Measurements from ENCODE around the gene XPO5.
"Not testable (repeated sequence)": the region's sequence is repeated elsewhere in the genome, so short reads cannot be mapped to it uniquely, and the experiment has no call there.

The XPO5 gene

DNA sequence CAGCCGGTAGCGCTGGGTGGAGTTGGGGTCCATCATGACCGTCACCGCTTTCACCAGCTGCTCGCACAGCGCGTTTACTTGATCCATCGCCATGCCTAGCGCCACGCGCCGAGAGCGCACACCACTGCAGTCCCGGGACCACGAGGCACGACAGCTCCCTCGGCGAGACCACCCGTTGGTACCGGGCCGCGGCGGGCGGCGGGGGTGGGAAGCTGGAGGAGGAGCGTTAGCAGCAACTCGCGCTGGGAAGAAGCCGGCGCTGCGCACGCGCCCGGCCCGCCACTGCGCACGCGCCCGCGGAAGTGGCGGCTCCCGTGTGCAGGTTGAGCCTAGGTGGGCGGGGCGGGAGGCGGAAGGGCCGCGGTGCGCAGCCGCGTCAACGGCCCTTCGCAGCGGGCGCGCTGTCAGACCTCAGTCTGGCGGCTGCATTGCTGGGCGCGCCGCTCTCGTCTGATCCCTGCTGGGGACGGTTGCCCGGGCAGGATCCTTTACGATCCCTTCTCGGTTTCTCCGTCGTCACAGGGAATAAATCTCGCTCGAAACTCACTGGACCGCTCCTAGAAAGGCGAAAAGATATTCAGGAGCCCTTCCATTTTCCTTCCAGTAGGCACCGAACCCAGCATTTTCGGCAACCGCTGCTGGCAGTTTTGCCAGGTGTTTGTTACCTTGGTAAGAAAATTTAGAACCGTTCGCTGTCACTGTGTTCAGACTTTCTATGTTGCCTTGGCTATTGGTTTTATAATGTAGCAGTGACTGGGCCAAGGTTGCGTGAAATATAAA, at the start of gene XPO5, which contains the start of gene POLH:
TSS of gene XPO5 (minus strand) at position 267 of the 780 bp plus-strand sequence. CDS start at position 93, 174 bp downstream.
TSS of gene POLH (plus strand) at position 414 of the 780 bp plus-strand sequence. CDS start 6,135 bp downstream, outside the sequence.
- DNase-seq, result peak; percentile 62 to 92

DNA sequence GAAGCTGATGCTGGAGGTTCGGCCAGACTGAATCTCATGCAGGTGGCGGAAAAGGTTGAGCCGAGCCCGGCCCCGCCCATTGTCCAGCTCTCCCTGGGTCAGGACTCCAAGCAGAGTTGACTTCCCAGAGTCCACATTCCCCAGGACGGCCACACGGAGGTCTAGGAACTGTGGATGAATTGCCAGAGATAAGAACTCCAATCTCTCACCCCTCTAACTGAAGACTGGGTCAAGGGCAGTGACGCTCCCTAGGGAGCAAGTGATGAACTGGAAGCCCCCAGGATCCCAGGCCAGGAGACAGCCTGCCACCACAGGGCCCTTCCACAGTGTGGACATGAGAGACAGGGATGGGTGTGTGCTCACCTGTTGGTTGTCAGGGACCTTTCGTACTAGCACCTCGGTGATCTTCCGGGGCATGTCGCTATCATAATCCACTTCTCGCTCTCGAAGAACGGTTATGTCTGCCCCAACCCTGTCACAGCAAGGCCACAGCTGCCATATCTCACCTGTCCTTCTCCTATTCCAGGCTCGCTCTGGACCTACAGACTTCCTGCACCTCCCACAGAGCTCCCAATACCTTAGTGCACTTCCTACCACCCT, 49.7 kb upstream of the XPO5 start:
- no peak for DNase-seq

DNA sequence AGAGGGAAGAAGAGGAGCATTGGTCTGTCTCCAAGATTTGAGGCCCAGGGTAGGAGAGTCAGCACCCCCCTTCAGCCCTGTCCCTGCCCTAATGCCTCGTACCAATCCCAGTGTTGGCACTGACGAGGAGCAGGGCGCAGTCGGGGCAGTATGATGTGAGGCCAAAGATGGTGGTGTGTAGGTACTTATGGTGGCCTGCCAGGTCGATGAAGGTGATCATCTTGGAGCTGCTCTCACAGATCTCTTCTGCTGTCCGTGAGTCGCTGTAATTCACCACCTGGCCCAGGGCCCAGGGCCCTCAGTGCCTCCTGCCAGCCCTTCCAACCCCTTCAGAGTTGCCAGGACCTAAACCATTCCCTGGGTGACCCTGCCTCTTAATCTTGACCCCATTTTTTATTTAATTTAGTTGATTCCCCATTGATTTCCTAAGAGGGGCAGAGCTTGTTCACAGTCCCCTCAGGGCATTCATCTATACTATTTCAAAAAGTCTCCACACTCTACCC, 49.0 kb upstream of the XPO5 start:
- DNase-seq, result no peak

DNA sequence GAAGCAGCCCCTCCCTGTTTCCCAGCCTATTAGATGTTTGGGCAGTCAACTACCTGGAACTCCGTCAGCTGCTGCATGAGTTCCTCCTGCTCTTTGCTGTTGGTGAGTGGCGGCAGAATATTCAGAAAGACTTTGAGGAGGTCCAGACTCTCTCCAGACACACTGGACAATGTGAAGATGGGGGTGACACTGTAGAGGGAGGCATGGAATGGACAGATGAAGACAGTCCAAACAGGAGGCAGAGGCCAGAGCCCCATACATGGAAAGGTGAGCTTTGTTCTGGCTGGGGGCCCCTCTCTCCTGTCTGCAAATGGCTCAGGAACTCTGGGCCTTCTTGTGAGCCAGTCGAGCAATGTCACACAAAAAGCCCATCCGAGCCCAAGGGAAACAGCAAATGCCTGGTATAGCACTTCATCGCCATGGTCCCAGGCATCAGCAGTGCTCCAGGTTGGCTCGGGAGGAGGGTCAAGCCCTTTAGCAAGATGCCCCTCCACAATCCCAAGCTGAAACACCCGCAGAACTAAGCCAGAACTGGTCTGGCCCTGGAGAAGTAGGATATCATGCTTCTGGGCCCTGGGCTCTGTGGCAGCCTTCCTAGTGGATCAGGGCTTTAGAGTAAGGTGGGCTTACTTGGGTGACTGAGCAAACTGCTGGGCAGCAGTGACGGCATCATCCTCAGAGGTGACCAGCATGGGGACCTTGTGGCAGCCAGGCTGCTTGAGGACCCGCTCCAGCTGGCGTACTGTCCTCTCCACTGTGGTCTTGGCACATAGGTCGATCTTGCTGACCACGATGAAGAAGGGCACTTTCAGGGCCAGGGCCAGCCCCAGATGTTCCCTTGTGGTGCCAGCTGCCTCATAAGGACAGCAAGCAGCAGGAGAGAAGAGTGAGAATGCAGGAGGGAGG, 48.3 kb upstream of the XPO5 start:
- no peak for DNase-seq

DNA sequence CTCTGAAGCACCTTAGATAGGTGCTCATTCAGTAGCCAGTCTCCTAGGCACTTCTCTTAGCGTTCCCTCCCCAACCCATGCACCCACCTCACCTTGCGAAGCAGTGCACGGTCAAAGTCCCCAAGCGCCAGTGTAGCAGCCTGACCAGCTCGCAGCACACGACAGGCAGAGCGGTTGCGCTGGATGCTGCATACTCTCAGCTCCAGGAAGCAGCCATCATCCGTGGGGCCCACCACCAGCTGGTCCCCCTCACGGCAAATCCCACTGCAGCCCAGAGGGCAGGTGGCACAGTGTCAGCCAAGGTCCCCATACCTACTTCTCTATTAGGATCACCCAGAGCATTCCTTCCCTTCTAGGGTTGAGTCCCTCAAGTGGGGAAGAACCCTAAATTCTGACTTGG, 46.7 kb upstream of the XPO5 start:
- no peak for DNase-seq

DNA sequence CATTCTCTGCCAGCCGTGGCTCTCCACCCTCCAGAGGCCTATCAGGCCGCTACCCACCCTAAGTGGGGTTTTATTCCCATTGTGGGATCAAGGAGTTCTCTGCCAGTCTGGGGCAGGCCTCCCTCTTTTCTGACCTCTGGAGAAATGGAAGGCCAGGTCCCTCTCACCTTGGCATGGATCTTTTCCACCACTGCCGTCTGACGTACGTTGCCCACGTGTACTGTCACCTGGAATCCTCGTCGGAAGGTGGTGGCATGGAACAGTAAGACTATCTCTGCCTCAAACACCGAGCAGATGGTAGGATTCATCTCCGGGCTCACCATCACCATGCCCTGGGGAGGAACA, 46.0 kb upstream of the XPO5 start:
- DNase-seq, result no peak

DNA sequence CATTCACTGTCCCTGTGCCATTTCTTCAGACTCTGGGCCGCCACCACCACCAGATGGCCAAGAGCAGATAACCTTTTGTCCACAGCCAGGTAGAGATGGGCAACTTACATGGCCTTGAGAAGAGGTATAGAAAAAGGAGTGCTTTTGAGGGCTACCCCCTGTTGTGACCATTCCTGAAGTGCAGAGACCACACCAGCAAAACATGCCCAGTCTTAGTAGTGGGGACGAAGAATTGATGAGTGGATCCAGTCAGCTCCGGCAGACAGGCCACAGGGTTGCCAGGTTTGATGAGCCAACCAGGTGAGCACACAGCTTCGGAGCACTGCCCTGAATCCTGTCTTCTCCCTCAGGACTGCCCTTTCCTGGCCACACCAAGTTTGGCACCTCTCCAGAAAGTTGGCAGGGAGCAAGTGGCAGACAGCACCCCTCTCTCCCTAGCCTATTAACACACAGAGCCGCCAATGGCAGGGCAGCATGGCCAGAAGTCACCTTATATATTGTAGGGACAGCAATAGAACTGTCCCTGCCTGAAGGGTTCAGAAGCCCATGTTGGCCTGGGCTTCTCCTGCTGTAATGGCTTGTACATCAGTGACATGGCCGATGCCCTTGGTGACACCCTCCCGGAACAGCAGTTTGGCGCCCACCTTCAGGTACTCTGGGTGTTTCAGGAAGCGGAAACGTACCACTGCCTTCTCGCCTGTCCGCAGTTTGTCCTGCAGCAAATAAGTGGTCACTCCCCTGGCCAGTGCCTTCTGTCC, 45.4 kb upstream of the XPO5 start:
- no peak for DNase-seq

DNA sequence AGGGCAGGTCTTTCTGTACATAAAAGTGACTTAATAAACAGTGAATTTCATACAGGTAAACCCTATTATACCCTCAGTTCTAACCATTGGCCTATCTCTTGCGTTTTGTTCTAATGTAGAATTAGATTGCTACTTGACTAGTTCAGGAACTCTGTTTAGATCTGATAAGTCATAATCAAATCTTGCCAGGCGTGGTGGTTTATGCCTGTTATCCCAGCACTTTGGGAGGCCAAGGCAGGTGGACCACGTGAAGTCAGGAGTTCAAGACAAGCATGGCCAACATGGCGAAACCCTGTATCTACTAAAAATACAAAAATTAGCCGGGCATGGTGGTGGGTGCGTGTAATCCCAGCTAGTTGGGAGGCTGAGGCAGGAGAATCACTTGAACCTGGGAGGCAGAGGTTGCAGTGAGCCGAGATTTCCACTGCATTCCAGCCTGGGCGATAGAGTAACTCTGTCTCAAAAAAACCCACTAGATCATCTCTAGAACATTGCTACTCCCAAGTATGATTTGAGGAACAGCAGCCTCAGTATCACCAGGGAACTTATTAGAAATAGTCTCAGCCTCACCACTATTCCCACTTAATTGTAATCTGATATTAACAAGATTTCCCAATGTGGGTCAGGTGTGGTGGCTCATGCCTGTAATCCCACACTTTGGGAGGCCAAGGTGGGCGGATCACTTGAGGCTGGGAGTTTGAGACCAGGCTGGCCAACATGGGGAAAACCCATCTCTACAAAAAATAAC, 41.1 kb upstream of the XPO5 start:
- DNase-seq, result no peak

DNA sequence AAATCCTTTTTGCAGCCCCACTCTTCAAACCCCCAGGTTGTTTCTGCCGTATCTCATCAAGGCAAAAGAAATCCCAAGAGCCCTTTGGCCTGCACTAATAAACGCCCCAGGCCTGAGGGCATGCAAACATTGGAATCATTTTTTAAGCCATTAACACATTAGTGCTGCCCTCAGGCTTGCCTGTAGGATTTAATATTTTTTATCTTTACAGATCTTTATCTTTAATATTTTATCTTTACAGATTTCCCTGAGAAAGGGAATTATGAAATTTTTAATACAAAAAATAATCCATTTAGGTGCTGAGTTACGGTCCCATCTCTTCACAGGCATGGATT, 38.5 kb upstream of the XPO5 start:
- no peak for DNase-seq

DNA sequence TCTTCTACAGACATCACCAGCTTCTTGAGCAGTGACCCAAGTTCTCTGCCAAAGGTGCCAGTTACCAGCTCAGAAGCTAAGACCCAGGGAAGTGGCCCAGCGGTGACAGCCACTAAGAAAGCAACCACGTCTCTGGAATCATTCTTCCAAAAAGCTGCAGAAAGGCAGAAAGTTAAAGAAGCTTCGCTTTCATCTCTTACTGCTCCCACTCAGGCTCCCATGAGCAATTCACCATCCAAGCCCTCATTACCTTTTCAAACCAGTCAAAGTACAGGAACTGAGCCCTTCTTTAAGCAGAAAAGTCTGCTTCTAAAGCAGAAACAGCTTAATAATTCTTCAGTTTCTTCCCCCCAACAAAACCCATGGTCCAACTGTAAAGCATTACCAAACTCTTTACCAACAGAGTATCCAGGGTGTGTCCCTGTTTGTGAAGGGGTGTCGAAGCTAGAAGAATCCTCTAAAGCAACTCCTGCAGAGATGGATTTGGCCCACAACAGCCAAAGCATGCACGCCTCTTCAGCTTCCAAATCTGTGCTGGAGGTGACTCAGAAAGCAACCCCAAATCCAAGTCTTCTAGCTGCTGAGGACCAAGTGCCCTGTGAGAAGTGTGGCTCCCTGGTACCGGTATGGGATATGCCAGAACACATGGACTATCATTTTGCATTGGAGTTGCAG, 38.0 kb upstream of the XPO5 start:
- no peak for DNase-seq

DNA sequence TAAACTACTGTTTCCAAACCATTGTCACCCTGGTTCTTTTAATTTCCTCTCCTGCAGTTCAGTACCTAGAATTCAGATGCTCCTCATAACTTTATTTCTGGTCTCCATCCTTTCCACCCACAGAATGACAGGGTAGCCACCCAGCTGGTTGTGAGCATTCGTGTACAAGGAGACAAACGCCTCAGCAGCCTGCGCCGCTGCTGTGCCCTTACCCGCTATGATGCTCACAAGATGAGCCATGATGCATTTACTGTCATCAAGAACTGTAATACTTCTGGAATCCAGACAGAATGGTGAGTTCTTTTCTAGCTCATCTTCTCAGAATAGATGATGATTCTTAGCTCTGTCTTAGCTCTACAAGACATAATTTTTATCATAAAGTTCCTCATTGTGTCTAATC, 34.6 kb upstream of the XPO5 start:
- no peak for DNase-seq

DNA sequence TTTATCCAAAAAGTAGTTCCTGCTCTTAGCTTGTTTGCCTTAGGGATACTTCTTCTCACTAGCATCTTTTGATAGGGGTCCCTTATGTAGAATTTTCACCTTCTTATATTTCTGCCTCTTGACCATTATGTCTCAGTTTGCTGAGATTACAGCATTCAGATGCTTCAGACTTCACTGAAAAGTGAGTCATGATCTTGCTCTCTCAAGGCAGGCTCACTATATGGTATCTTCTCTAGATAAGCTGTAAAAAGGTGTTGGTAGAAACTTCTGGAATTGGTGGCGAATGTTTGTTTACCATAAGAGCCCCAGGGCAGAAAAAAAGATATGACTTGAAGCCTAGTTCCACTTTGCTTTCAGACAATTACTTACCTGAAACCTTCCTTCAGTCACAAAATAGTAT, 33.6 kb upstream of the XPO5 start:
- DNase-seq, result no peak

DNA sequence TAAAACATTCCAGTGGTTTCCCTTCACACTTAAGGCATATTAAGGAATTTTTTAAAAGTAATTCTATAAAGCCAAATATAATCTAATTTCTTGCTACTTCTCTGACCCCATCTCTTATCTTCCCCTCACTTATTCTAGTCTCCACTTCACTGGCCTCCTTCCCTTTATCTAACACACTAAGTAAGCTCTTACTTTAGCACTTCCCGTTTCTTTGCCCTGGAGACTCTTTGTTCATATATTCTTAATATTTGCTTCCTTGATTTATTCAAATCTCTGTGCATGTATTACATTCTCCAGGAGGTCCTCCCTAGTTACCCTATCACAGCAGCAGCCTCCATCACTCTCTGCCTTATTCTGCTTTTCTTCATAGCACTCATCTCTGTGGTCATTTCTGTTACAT, 33.0 kb upstream of the XPO5 start:
- DNase-seq, result no peak

DNA sequence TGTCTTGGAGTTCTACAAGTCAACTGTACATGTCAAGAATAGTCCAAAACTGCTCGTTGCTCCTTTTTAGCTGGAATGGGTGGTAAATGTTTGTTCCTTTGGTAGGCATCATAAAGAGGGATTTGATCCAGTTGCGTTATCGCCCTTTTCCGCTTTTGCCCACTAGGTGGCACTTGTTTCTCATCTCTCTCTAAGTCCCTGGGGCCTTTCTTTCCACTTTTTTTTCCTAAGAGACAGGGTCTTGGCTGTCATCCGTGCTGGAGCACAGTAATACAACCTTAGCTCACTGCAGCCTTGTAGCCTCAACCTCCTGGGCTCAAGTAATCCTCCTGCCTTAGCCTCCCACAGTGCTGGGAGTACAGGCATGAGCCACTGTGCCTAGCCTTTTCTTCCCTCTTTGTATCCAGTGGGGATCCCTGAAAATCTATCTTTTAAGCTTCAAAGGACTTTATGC, 32.5 kb upstream of the XPO5 start:
- peak; percentile 55 to 82 for DNase-seq

DNA sequence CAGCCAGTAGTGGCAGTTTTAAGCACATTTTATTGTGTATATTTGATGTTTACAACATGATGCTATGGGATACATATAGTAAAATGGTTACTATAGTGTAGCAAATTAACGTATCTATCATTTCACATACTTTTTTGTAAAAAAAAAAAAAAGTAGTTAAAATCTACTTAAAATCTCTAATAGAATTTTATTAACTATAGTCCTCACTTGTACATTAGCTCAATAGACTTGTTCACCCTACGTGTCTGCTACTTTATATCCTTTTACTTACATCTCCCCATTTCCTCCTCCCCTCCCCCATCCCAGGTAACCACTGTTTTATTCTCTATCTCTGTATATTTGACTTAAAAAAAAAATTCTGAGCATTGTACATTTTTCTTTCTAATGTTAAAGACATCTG, 30.2 kb upstream of the XPO5 start:
- DNase-seq, result no peak

DNA sequence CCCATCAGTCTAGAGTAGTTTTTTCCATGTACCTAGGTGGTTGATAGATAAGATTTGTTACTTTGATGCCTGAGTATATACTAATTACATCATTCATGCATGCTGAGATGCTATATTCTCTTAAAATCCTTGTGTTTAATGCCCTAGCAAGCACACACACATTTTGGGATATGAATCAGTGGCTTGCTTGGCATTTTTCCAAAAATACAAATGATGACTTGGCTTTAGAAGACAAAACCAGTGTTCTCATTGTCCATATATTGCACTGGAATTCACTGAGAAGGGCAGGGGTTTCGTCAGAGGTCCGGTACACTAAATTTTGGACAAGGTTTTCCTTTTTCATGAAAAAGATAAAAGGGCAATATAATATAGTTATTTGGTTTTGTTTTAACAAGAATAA, 28.3 kb upstream of the XPO5 start:
- no peak for DNase-seq

DNA sequence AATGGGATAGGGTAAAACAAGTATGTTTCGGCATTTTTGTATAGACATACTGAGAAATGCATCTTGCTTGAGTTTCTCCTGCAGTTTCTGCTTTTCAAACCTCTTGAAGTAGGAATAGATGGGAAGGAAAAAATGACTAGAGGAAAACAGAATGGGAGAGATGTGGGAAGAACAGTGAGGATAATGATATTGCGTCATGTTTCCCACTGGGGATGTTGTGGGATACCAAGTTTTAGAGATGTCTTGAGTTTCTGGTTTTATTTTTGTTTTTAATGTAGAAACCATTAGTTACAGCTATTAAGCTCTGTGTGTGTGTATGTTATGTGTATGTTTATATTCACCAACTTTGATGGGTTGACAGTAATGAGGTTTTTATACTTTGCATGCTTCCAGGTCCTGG, 24.8 kb upstream of the XPO5 start:
- no peak for DNase-seq

DNA sequence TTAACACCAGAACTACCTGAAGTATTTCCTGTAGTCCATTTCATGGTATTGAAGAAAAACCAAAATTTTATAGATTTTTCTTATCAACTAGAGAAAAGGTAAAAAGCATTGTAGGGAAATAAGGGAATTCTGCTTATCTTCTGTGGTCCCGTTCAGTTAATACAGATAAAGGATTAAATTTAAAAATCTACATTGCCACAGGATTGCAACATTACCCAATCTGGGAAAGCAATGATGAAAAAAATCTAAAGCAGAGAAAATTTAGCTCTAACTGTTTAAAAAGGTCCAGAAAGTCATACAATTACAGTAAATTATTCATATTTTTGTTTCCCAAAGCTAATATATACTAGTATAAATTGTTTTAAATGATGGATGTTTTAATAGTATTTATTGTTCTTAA, 18.1 kb upstream of the XPO5 start:
- DNase-seq, result no peak

DNA sequence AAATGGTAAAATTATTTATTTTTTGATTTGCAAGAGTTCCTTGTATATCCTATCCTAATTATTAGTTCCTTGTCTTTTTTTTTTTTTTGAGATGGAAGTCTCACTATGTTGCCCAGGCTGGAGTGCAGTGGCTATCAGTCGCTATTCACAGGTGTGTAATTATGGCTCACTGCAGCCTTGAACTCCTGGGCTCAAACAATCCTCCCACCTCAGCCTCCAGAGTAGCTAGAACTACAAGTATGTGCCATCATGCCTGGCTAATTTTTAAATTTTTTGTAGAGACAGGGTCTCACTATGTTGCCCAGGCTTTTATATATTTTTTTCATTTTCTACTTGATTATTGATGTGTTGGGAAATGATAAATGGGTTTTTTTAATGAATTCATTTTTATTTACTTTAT, 13.7 kb upstream of the XPO5 start:
- DNase-seq, result not testable (repeated sequence)

DNA sequence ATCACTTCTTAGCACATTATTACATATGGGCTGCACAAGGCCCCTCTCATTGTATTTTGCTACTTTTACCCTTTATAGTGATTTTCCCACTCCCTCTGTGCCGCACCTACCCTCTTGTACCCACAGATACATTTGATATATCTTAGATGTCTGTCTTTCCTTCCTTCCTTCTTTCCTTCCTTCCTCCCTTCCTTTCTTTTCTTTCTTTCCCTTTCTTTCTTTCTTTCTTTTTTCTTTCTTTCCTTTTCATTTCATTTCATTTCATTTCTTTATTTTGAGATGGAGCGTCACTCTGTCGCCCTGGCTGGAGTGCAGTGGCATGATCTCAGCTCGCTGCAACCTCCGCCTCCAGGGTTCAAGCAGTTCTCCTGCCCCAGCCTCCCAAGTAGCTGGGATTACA, 12.4 kb upstream of the XPO5 start:
- no peak for DNase-seq

DNA sequence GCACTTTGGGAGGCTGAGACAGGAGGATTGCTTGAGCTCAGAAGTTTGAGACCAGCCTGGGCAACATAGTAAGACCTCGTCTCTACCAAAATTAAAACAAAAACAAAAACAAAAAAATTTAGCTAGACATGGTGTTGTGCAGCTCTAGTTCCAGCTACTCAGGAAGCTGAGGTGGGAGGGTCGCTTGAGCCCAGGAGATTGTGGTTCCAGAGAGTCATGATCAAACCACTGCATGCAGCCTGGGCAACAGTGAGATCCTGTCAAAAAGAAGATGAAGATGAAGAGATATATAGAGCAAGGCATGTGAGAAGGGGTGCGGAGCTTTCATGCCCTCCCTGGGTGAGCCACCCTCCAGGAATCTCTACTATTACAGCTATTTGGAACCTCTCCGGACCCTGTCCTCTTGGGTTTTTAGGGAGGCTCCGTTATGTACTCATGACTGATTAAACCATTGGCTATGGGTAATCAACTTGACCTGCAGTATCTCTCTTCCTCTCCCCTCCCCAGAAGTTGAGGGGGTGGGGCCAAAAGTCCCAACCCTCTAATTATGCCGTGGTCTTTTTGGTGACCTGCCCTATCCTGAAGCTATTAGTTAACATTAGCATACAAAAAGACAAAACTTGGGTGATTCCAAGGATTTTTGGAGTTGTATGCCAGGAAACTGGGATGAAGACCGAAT, 9.2 kb upstream of the XPO5 start:
- no peak for DNase-seq
